ENCODE results near the gene ENOSF1. TPM values are rescaled to one million over a fixed set of nuclear protein-coding genes. Genes with fewer than 3 reads are reported as not detected.

Gene ENOSF1
- total RNA-seq, 1 experiment from 2014 or later, result 44.6 TPM

DNA sequence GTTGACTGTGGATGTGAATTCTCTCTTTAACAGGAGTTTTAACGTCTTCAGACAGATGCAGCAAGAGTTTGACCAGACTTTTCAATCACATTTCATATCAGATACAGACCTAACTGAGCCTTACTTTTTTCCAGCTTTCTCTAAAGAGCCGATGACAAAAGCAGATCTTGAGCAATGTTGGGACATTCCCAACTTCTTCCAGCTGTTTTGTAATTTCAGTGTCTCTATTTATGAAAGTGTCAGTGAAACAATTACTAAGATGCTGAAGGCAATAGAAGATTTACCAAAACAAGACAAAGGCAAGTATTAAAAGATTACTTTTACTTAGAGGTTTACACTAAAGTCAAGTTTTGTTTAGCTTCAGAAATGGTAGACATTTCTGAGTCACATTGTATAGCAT lies 85.2 kb downstream of the ENOSF1 start:
- H3K4me3 Mint-ChIP-seq, result no peak overlapping the region
- DNase-seq (ENCODE audit: low spot score) (no peak), ATAC-seq (no peak)
- no peak overlapping the region for H3K27ac Mint-ChIP-seq
- H3K4me1 Mint-ChIP-seq, result peaks cover 14% of the 10 kb centered on the region
- H3K36me3 Mint-ChIP-seq, result no peaks in the 10 kb centered on the region; the same call in 1 of the 2 replicates
- POLR2A ChIA-PET, result no interaction called here
- TF ChIP-seq SOX15 (CRISPR knock-in tag; IDR thresholded peaks at IDR 0.05) (no peak), IRF2 (CRISPR knock-in tag; IDR thresholded peaks at IDR 0.05; ENCODE audit: borderline replicate concordance, low read depth) (no peak), SMAD3 (CRISPR knock-in tag; IDR thresholded peaks at IDR 0.05; ENCODE audit: borderline replicate concordance) (no peak), CTCF (IDR thresholded peaks at IDR 0.05) (no peak), ARID4B (CRISPR knock-in tag; IDR thresholded peaks at IDR 0.05; ENCODE audit: borderline replicate concordance) (no peak), ZBTB21 (CRISPR knock-in tag; IDR thresholded peaks at IDR 0.05; ENCODE audit: borderline replicate concordance) (no peak), OVOL2 (CRISPR knock-in tag; IDR thresholded peaks at IDR 0.05; ENCODE audit: borderline replicate concordance) (no peak), ZNF671 (CRISPR knock-in tag; IDR thresholded peaks at IDR 0.05) (no peak), NFATC4 (CRISPR knock-in tag; IDR thresholded peaks at IDR 0.05) (no peak)
- TF ChIP-seq, protein P1, sequence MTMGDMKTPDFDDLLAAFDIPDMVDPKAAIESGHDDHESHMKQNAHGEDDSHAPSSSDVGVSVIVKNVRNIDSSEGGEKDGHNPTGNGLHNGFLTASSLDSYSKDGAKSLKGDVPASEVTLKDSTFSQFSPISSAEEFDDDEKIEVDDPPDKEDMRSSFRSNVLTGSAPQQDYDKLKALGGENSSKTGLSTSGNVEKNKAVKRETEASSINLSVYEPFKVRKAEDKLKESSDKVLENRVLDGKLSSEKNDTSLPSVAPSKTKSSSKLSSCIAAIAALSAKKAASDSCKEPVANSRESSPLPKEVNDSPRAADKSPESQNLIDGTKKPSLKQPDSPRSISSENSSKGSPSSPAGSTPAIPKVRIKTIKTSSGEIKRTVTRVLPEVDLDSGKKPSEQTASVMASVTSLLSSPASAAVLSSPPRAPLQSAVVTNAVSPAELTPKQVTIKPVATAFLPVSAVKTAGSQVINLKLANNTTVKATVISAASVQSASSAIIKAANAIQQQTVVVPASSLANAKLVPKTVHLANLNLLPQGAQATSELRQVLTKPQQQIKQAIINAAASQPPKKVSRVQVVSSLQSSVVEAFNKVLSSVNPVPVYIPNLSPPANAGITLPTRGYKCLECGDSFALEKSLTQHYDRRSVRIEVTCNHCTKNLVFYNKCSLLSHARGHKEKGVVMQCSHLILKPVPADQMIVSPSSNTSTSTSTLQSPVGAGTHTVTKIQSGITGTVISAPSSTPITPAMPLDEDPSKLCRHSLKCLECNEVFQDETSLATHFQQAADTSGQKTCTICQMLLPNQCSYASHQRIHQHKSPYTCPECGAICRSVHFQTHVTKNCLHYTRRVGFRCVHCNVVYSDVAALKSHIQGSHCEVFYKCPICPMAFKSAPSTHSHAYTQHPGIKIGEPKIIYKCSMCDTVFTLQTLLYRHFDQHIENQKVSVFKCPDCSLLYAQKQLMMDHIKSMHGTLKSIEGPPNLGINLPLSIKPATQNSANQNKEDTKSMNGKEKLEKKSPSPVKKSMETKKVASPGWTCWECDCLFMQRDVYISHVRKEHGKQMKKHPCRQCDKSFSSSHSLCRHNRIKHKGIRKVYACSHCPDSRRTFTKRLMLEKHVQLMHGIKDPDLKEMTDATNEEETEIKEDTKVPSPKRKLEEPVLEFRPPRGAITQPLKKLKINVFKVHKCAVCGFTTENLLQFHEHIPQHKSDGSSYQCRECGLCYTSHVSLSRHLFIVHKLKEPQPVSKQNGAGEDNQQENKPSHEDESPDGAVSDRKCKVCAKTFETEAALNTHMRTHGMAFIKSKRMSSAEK (CRISPR knock-in tag; IDR thresholded peaks at IDR 0.05; ENCODE audit: borderline replicate concordance), result no peak
- no peaks in the 10 kb centered on the region for H3K27me3 Mint-ChIP-seq (ENCODE audit: low read depth)
- CTCF ChIA-PET, result interaction anchor here (0.8 kb wide), 1 partner anchor 33 kb away, joined by 3 read pairs; no protein-coding TSS in a partner anchor
- H3K9me3 Mint-ChIP-seq, result peaks cover 10% of the 10 kb centered on the region

- TF ChIP-seq, protein P2, sequence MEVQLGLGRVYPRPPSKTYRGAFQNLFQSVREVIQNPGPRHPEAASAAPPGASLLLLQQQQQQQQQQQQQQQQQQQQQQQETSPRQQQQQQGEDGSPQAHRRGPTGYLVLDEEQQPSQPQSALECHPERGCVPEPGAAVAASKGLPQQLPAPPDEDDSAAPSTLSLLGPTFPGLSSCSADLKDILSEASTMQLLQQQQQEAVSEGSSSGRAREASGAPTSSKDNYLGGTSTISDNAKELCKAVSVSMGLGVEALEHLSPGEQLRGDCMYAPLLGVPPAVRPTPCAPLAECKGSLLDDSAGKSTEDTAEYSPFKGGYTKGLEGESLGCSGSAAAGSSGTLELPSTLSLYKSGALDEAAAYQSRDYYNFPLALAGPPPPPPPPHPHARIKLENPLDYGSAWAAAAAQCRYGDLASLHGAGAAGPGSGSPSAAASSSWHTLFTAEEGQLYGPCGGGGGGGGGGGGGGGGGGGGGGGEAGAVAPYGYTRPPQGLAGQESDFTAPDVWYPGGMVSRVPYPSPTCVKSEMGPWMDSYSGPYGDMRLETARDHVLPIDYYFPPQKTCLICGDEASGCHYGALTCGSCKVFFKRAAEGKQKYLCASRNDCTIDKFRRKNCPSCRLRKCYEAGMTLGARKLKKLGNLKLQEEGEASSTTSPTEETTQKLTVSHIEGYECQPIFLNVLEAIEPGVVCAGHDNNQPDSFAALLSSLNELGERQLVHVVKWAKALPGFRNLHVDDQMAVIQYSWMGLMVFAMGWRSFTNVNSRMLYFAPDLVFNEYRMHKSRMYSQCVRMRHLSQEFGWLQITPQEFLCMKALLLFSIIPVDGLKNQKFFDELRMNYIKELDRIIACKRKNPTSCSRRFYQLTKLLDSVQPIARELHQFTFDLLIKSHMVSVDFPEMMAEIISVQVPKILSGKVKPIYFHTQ (CRISPR knock-in tag; IDR thresholded peaks at IDR 0.05), result no peak
- TF ChIP-seq HMGA2 (CRISPR knock-in tag; IDR thresholded peaks at IDR 0.05) (peak; percentile 90), CTCF (IDR thresholded peaks at IDR 0.05) (peak; percentile 36; the same call in 1 of the 2 replicates)
- Mint-ChIP-seq H3K4me1 (peaks cover 9% of the 10 kb centered on the region), H3K27me3 (ENCODE audit: low read depth) (no peaks in the 10 kb centered on the region), H3K9me3 (no peaks in the 10 kb centered on the region), H3K36me3 (no peaks in the 10 kb centered on the region), H3K4me3 (no peak overlapping the region), H3K27ac (no peak overlapping the region)
- POLR2A ChIA-PET, result no interaction called here
- CTCF ChIA-PET, result interaction anchor here (0.6 to 3.5 kb wide), 31 partner anchors 9 to 471 kb away, joined by 3 to 30 read pairs (median 4); partner anchors contain the start of genes CETN1, COLEC12, ENOSF1 and THOC1
- ATAC-seq (peak; percentile 99), DNase-seq (ENCODE audit: low spot score) (peak; percentile 81)
Measured at GRCh38 chr18:623761-624620, 88.4 kb downstream of the ENOSF1 start.

Measured in WTC11 (cell line).